Left ventricle myocardium inferior (tissue), 1 donor: ENCODE measurements around the gene NHSL1. TPM values are rescaled to one million over a fixed set of nuclear protein-coding genes. Genes with fewer than 3 reads are reported as not detected.
A peak's percentile ranks its signal among the peaks of the same experiment; 100 is the strongest.

Source experiments
- DNase-seq: peaks from one replicate; pipeline ENCODE4 v3.0.0-alpha.2; 2020
- H3K27ac ChIP-seq: fragments of 200-600 bp; replicated peaks from 2 replicates; pipeline ENCODE4 v1.8.0; 2021
- H3K27me3 ChIP-seq: fragments of 200-600 bp; 2 replicates; pipeline ENCODE4 v1.8.0; 2021; ENCODE audit warnings: low read depth
- H3K36me3 ChIP-seq: fragments of 200-600 bp; 2 replicates; pipeline ENCODE4 v1.8.0; 2021
- H3K4me1 ChIP-seq: fragments of 200-600 bp; 2 replicates; pipeline ENCODE4 v1.8.0; 2021
- H3K4me3 ChIP-seq: fragments of 200-600 bp; 2 replicates; pipeline ENCODE4 v1.8.0; 2021; ENCODE audit warnings: mild to moderate bottlenecking, moderate library complexity
- H3K9me3 ChIP-seq: fragments of 200-600 bp; replicated peaks from 2 replicates; pipeline ENCODE4 v1.8.0; 2021
- CTCF ChIP-seq: fragments of 200-600 bp; IDR thresholded peaks from 2 replicates; pipeline ENCODE4 v1.8.0; 2021; ENCODE audit warnings: antibody characterized with exemption, mild to moderate bottlenecking, borderline replicate concordance
- intact Hi-C: fragments of 100-400 bp; cut with micrococcal nuclease; formaldehyde crosslinking; loops from one replicate; pipeline ENCODE4 v1.11.0; 2022
- total RNA-seq: library from RNA; stranded (reverse); fragmentation: NEBNext Ultra II Directional; extraction: Animal tissue kit (Norgen Biotek cat#: 25700); gene quantifications from one replicate; pipeline ENCODE4 v1.2.1, GENCODE V29; 2021
- donor health status: DM: no; HTN: yes; CAD: no; lungs with severe emphysema.

Gene NHSL1
- total RNA-seq, 1 donor from 2014 or later, result 44.7 TPM

GRCh38 chr6:138524526-138524925 lies 25.2 kb upstream of the NHSL1 start:
- intact Hi-C loops, result no loop called here
- TF ChIP-seq CTCF, result no peak

GRCh38 chr6:138523347-138524210 lies 24.3 kb upstream of the NHSL1 start:
- DNase-seq, result no peak
- no peaks in the 10 kb centered on the region for H3K27me3 ChIP-seq
- no peaks in the 10 kb centered on the region for H3K36me3 ChIP-seq
- peaks cover 80% of the 10 kb centered on the region for H3K4me1 ChIP-seq
- TF ChIP-seq CTCF, result no peak
- intact Hi-C loops, result no loop called here
- H3K9me3 ChIP-seq, result no peaks in the 10 kb centered on the region
- no peak overlapping the region for H3K4me3 ChIP-seq
- no peak overlapping the region for H3K27ac ChIP-seq

More at GRCh38 chr6:138524526-138524925, 25.2 kb upstream of the NHSL1 start:
- H3K27me3 ChIP-seq, result no peaks in the 10 kb centered on the region
- no peaks in the 10 kb centered on the region for H3K9me3 ChIP-seq
- DNase-seq, result no peak
- no peak overlapping the region for H3K4me3 ChIP-seq
- H3K27ac ChIP-seq, result no peak overlapping the region
- H3K4me1 ChIP-seq, result peaks cover 88% of the 10 kb centered on the region
- no peaks in the 10 kb centered on the region for H3K36me3 ChIP-seq

GRCh38 chr6:138522611-138523010 lies 23.3 kb upstream of the NHSL1 start:
- DNase-seq, result no peak
- H3K9me3 ChIP-seq, result peaks cover 5% of the 10 kb centered on the region
- intact Hi-C loops, result no loop called here
- peaks cover 72% of the 10 kb centered on the region for H3K4me1 ChIP-seq
- no peaks in the 10 kb centered on the region for H3K27me3 ChIP-seq
- no peak for TF ChIP-seq CTCF
- H3K4me3 ChIP-seq, result no peak overlapping the region
- peak overlapping the region; percentile 25 for H3K27ac ChIP-seq
- peaks cover 3% of the 10 kb centered on the region for H3K36me3 ChIP-seq

GRCh38 chr6:138521790-138522189 lies 22.5 kb upstream of the NHSL1 start:
- TF ChIP-seq CTCF, result no peak
- Histone ChIP-seq H3K27ac (peak overlapping the region; percentile 25), H3K9me3 (peaks cover 7% of the 10 kb centered on the region), H3K36me3 (peaks cover 3% of the 10 kb centered on the region), H3K27me3 (no peaks in the 10 kb centered on the region), H3K4me1 (peaks cover 68% of the 10 kb centered on the region), H3K4me3 (no peak overlapping the region)
- DNase-seq, result no peak
- intact Hi-C loops, result no loop called here

GRCh38 chr6:138520463-138520862 lies 21.2 kb upstream of the NHSL1 start:
- Histone ChIP-seq H3K9me3 (peaks cover 7% of the 10 kb centered on the region), H3K27me3 (no peaks in the 10 kb centered on the region), H3K27ac (no peak overlapping the region), H3K36me3 (peaks cover 3% of the 10 kb centered on the region), H3K4me1 (peaks cover 69% of the 10 kb centered on the region), H3K4me3 (no peak overlapping the region)
- TF ChIP-seq CTCF, result peak; percentile 51
- intact Hi-C loops, result no loop called here
- no peak for DNase-seq
